Mesendoderm (in vitro differentiated cells): ENCODE measurements around the gene ARVCF.

Source experiments
- DNase-seq: peaks from one replicate; pipeline ENCODE4 v3.0.0; 2013
- H2AK5ac ChIP-seq: 2 replicates; pipeline ENCODE4 v1.6.1; 2013; ENCODE audit warnings: low read length, inconsistent platforms
- H2BK120ac ChIP-seq: 2 replicates; pipeline ENCODE4 v1.6.1; 2013; ENCODE audit warnings: low read depth, mild to moderate bottlenecking, low read length, moderate library complexity, mixed read lengths
- H2BK15ac ChIP-seq: replicated peaks from 2 replicates; pipeline ENCODE4 v1.6.1; 2013; ENCODE audit warnings: low read depth, mild to moderate bottlenecking, moderate library complexity
- H2BK5ac ChIP-seq: 2 replicates; pipeline ENCODE4 v1.6.1; 2013; ENCODE audit warnings: low read length, inconsistent platforms
- H3K18ac ChIP-seq: 2 replicates; pipeline ENCODE4 v1.6.1; 2013; ENCODE audit warnings: mild to moderate bottlenecking, low read length, mixed read lengths
- H3K23ac ChIP-seq: one replicate; pipeline ENCODE4 v1.6.1; 2013; ENCODE audit warnings: low read length
- H3K27ac ChIP-seq: 2 replicates; pipeline ENCODE4 v1.5.1; 2013; ENCODE audit warnings: low read depth, mild to moderate bottlenecking, inconsistent platforms, low read length, moderate library complexity
- H3K27me3 ChIP-seq: 2 replicates; pipeline ENCODE4 v1.6.1; 2013; ENCODE audit warnings: low read length, control low read depth, mild to moderate bottlenecking, inconsistent platforms; ENCODE audit not compliant: insufficient read depth, poor library complexity
- H3K36me3 ChIP-seq: 2 replicates; pipeline ENCODE4 v1.6.1; 2013; ENCODE audit warnings: low read length, inconsistent platforms; ENCODE audit not compliant: control insufficient read depth, insufficient read depth
- H3K4ac ChIP-seq: one replicate; pipeline ENCODE4 v1.6.1; 2013; ENCODE audit warnings: low read depth, mild to moderate bottlenecking, low read length, moderate library complexity
- H3K4me1 ChIP-seq: 2 replicates; pipeline ENCODE4 v1.6.1; 2013; ENCODE audit warnings: low read depth, low read length, inconsistent platforms; ENCODE audit not compliant: control insufficient read depth
- H3K4me2 ChIP-seq: 2 replicates; pipeline ENCODE4 v1.6.1; 2013; ENCODE audit warnings: low read length
- H3K4me3 ChIP-seq: 2 replicates; pipeline ENCODE4 v1.5.1; 2013; ENCODE audit warnings: mild to moderate bottlenecking, low read length
- H3K56ac ChIP-seq: one replicate; pipeline ENCODE4 v1.6.1; 2013; ENCODE audit warnings: low read length
- H3K79me1 ChIP-seq: 2 replicates; pipeline ENCODE4 v1.6.1; 2013; ENCODE audit warnings: low read length, inconsistent platforms
- H3K79me2 ChIP-seq: 2 replicates; pipeline ENCODE4 v1.6.1; 2013; ENCODE audit warnings: mild to moderate bottlenecking, low read length; ENCODE audit not compliant: control insufficient read depth, insufficient read depth
- H3K9ac ChIP-seq: 2 replicates; pipeline ENCODE4 v1.6.1; 2013; ENCODE audit warnings: low read length, inconsistent platforms
- H4K5ac ChIP-seq: one replicate; pipeline ENCODE4 v1.6.1; 2013; ENCODE audit warnings: low read length
- H4K8ac ChIP-seq: one replicate; pipeline ENCODE4 v1.6.1; 2013; ENCODE audit warnings: low read depth, mild to moderate bottlenecking, control low read depth, low read length, moderate library complexity
- WGBS: extraction: QIAGEN DNeasy Blood & Tissue Kit; methylation state at CpG from one replicate; pipeline ENCODE4 v1.1.7; 2013; ENCODE audit warnings: low lambda C conversion rate, missing lambda C conversion rate; ENCODE audit not compliant: insufficient coverage; ENCODE audit errors: extremely low coverage; 5-methylcytosine and 5-hydroxymethylcytosine counted together

ARVCF gene

DNA sequence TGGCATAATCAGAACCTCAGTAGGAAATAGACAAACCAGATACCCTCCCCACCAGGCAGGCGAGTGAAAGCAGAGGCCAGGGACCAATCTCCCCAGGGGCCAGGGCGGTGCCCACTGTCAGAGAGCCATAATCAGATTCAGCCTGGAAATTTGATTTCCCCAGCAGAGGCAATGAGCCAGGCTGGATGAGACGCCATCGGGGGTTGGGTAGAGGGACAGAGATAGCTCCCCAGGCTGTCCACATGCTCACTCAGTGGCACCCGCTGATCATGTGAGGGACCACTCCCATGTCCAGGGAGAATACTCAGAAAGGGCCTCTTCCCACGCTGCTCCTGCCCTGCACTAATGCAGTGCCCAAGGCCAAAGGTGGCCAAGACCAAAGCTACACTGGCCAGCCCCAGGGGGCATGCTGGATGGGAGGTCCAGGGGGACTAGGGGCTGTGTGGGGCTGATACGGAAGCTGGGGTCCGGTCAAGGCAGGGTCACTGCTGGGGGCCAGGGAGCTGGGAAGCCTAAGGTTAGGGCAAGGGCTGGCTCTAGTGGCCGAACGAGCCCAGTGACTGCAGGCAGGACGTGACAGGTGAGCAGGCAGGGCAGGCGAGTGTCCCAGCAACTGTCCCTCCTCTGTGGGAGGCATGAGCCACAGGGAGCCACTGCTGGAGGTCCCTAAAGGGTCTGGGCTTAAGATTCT is 19.8 kb downstream of the ARVCF start:
- Histone ChIP-seq H4K8ac (no peak overlapping the region), H3K56ac (no peak overlapping the region), H2BK120ac (no peak overlapping the region), H3K79me2 (no peaks in the 10 kb centered on the region), H3K27me3 (no peaks in the 10 kb centered on the region), H3K4me2 (no peak overlapping the region), H3K4me1 (peaks cover 10% of the 10 kb centered on the region), H3K79me1 (no peaks in the 10 kb centered on the region), H3K9ac (no peak overlapping the region), H2BK5ac (no peak overlapping the region), H3K18ac (no peak overlapping the region), H3K4ac (no peak overlapping the region), H3K27ac (no peak overlapping the region), H3K36me3 (no peaks in the 10 kb centered on the region), H4K5ac (no peak overlapping the region), H2BK15ac (no peak overlapping the region), H3K4me3 (no peak overlapping the region), H2AK5ac (no peak overlapping the region), H3K23ac (no peak overlapping the region)
- no peak for DNase-seq
- no CpG with 5 or more reads among the region's 12 CpGs for WGBS

DNA sequence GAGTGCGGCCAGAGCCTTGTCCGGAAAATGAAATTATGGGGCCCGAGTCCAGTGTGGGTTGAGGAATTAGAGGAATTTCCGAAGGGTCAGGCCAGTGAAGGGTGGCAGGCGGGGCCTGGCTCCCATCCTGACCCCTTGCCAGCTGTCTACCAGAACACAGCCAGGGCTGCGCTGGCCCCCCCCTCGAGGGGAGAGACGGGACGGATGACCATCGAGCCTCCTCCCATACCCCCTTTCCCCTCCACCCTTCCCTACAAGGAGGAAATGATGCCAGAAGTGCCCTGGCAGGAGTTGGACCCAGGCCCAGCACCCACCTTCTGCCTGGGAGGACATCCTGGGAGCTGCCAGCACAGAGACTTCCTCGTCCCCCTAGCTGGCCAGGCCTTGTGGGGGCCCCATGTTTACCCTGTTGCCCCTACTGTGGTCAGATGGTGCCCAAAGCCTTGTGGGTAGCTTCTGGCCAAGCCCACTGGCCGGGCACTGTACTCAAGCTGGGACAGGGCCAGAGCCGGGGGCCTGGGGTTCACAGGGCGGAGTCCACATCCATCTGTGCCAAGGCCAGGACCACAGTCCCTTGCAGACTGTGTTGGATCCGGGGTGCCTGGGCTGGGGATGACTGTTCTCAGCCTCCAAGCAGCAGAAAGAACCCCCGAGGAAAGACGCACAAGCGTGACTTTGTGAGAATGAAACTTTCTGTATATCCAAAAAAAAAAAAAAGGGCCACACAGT is 20.8 kb downstream of the ARVCF start:
- Histone ChIP-seq H3K18ac (no peak overlapping the region), H3K36me3 (no peaks in the 10 kb centered on the region), H2BK120ac (no peak overlapping the region), H2BK15ac (no peak overlapping the region), H3K56ac (no peak overlapping the region), H2AK5ac (no peak overlapping the region), H3K4me3 (no peak overlapping the region), H3K27me3 (no peaks in the 10 kb centered on the region), H3K79me1 (no peaks in the 10 kb centered on the region), H3K4me1 (peaks cover 10% of the 10 kb centered on the region), H3K4me2 (no peak overlapping the region), H3K27ac (no peak overlapping the region), H4K5ac (no peak overlapping the region), H4K8ac (no peak overlapping the region), H3K4ac (no peak overlapping the region), H3K9ac (no peak overlapping the region), H3K79me2 (no peaks in the 10 kb centered on the region), H3K23ac (no peak overlapping the region), H2BK5ac (no peak overlapping the region)
- WGBS, result no CpG with 5 or more reads among the region's 18 CpGs
- DNase-seq, result no peak

DNA sequence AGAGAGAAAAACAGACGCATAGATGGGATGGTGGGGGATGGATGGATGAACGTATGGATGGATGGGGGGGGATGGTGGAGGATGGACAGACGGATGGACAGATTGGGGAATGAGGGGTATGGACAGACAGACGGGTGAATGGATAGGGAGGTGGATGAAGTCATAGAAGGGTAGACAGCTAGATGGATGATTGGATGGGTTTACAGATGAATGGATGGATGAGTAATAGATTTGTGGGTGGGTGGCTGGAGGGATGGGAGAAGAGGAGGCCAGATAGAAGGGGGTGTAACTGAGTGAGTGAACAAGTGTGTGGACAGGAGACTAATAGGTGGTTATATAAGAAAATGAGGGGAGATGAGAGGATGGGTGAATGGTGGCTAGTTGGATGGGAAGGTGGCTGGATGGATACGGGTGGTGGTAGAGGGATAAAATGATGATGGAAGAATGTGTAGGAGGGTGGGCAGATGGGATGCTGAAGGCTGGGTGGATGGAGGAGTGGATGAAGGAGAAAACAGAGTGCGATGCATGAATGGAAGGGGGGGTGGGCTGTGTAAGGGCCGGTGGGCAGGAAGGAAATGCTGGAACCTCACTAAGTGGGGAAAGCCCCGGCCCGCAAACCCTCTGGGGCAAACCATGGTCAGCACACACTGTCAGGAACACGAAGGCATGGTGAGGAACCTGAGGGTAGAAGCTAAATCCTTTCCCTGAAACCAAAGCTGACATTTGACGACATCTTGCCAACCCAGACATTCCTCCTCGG is 21.6 kb downstream of the ARVCF start:
- no peak overlapping the region for H2BK5ac ChIP-seq
- no peak overlapping the region for H3K9ac ChIP-seq
- WGBS, result 100% methylated on average over 3 of the region's 12 CpGs
- no peak overlapping the region for H2AK5ac ChIP-seq
- no peak overlapping the region for H3K23ac ChIP-seq
- no peak overlapping the region for H4K8ac ChIP-seq
- H3K27ac ChIP-seq, result no peak overlapping the region
- H3K79me1 ChIP-seq, result no peaks in the 10 kb centered on the region
- no peak overlapping the region for H4K5ac ChIP-seq
- no peak overlapping the region for H3K56ac ChIP-seq
- H3K18ac ChIP-seq, result no peak overlapping the region
- H3K36me3 ChIP-seq, result no peaks in the 10 kb centered on the region
- peaks cover 10% of the 10 kb centered on the region for H3K4me1 ChIP-seq
- no peak overlapping the region for H3K4me2 ChIP-seq
- H3K79me2 ChIP-seq, result no peaks in the 10 kb centered on the region
- H3K27me3 ChIP-seq, result no peaks in the 10 kb centered on the region
- H3K4ac ChIP-seq, result no peak overlapping the region
- H2BK15ac ChIP-seq, result no peak overlapping the region
- no peak overlapping the region for H2BK120ac ChIP-seq
- no peak overlapping the region for H3K4me3 ChIP-seq
- no peak for DNase-seq

DNA sequence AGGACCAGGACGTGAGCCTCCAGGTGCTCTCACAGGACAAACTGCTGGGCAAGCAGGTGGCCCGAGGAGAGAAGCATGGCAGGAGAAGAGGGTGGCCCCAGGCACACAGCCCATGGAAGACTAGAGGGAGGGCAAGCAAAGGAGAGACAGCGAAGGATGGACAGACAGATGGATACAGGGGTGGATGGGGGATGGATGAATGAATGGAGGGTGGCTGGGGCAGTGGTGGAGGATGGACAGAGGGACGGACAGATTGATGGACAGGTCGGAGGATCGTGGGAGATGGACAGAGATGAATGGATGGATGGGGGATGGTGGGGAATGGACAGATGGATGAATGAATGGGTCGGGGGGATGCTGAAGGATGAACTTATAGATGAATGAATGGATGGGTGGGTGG is 22.7 kb downstream of the ARVCF start:
- Histone ChIP-seq H3K79me1 (no peaks in the 10 kb centered on the region), H3K56ac (no peak overlapping the region), H3K79me2 (no peaks in the 10 kb centered on the region), H3K23ac (no peak overlapping the region), H4K5ac (no peak overlapping the region), H3K27me3 (no peaks in the 10 kb centered on the region), H3K4me3 (no peak overlapping the region), H2BK15ac (no peak overlapping the region), H3K9ac (no peak overlapping the region), H2BK5ac (no peak overlapping the region), H3K4me2 (no peak overlapping the region), H3K4me1 (peaks cover 10% of the 10 kb centered on the region), H2AK5ac (no peak overlapping the region), H3K27ac (no peak overlapping the region), H3K18ac (no peak overlapping the region), H3K36me3 (no peaks in the 10 kb centered on the region), H4K8ac (no peak overlapping the region), H2BK120ac (no peak overlapping the region), H3K4ac (no peak overlapping the region)
- no CpG with 5 or more reads among the region's 7 CpGs for WGBS
- DNase-seq, result no peak

DNA sequence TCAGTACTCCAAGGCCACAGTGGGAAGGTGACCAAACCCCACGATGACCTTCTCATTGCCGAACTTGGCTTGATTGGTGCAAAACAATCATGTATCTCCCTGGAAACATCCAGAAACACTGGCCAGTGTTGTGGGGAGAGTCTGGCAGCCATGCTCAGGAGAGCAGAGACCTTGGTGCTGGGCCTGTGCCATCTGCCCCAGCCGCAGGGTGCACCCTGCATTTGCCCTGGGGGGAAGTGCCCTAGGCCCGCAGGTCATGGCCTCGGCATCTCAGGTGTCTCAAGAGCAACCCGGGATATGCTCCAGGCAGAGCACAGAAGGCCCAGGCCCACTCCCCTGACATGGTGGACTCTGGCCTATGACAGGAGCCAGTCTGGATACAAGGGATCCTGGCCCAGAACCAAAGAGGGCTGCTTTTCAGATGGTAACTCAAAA is 23.7 kb downstream of the ARVCF start:
- H3K27me3 ChIP-seq, result no peaks in the 10 kb centered on the region
- no peaks in the 10 kb centered on the region for H3K79me2 ChIP-seq
- H3K4me2 ChIP-seq, result no peak overlapping the region
- no peak overlapping the region for H3K56ac ChIP-seq
- no peak overlapping the region for H3K27ac ChIP-seq
- no peak overlapping the region for H2BK5ac ChIP-seq
- H3K4me3 ChIP-seq, result no peak overlapping the region
- H2AK5ac ChIP-seq, result no peak overlapping the region
- no peak overlapping the region for H3K4ac ChIP-seq
- H3K18ac ChIP-seq, result no peak overlapping the region
- WGBS, result no CpG with 5 or more reads among the region's 6 CpGs
- H3K9ac ChIP-seq, result no peak overlapping the region
- H3K36me3 ChIP-seq, result no peaks in the 10 kb centered on the region
- H2BK15ac ChIP-seq, result no peak overlapping the region
- H2BK120ac ChIP-seq, result no peak overlapping the region
- no peak overlapping the region for H4K5ac ChIP-seq
- DNase-seq, result no peak
- H4K8ac ChIP-seq, result no peak overlapping the region
- H3K79me1 ChIP-seq, result no peaks in the 10 kb centered on the region
- H3K4me1 ChIP-seq, result no peaks in the 10 kb centered on the region
- H3K23ac ChIP-seq, result no peak overlapping the region
